Measurements from ENCODE around the gene RABGGTA. TPM values are rescaled to one million over a fixed set of nuclear protein-coding genes. Genes with fewer than 3 reads are reported as not detected.

The RABGGTA gene
- total and polyA plus RNA-seq, 9 of the 15 experiments (the other 6 are each of a cell fraction or from before 2014, with no cell fraction given), result 4.5 to 24.2 (median 15.5) TPM

DNA sequence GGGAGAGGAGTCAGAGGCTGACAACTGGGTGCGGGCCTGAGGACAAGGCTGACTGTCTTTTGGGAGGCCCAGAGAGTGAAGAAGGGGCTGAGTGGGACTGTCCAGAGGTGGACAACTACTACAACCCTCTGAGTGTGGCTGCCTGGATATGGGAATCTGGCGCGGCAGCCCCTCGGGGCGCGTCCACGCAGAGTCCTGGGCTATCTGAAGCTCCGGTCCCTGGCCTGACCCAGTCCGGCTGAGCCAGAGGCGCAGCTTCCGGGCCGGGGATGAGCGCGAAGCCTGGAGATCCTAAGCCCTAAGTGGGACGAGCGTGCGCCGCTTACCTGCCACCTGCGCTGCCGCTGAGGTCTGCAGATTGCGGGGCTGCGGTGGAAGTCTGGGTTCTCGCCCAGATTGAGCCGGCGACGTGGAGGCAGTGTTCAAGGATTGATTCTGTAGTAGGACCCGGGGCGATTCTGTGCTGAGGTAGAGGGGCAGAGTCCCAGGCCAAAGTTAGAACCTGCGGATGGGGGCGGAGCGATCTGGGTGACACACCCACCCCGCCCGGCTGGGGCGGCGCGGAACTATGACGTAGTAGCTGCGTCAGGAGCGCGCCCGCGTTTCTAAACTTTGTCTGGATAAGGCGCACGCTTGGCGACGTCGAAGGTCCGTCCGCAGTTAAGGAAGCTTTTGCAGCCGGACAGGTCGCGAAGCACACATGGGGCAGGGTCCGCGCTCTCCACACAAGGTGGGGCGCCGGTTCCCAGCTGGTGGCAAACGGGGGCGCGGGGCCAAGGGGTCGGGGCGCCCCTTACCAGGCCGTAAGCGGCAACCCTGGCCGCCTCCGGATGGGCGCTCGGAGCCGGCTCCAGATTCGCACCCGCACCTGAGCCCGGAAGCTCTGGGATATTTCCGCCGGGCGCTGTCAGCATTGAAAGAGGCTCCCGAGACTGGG, 28.1 kb upstream of the RABGGTA start, which contains the start of the genes DHRS1 and NOP9 (continued):
- TF ChIP-seq, protein P1, sequence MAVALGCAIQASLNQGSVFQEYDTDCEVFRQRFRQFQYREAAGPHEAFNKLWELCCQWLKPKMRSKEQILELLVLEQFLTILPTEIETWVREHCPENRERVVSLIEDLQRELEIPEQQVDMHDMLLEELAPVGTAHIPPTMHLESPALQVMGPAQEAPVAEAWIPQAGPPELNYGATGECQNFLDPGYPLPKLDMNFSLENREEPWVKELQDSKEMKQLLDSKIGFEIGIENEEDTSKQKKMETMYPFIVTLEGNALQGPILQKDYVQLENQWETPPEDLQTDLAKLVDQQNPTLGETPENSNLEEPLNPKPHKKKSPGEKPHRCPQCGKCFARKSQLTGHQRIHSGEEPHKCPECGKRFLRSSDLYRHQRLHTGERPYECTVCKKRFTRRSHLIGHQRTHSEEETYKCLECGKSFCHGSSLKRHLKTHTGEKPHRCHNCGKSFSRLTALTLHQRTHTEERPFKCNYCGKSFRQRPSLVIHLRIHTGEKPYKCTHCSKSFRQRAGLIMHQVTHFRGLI (CRISPR knock-in tag; IDR thresholded peaks at IDR 0.05), result no peak
- no peak for TF ChIP-seq KLF10 (CRISPR knock-in tag; IDR thresholded peaks at IDR 0.05)
- TF ChIP-seq ZZZ3 (IDR thresholded peaks at IDR 0.05), result no peak
- TF ChIP-seq, protein P2, sequence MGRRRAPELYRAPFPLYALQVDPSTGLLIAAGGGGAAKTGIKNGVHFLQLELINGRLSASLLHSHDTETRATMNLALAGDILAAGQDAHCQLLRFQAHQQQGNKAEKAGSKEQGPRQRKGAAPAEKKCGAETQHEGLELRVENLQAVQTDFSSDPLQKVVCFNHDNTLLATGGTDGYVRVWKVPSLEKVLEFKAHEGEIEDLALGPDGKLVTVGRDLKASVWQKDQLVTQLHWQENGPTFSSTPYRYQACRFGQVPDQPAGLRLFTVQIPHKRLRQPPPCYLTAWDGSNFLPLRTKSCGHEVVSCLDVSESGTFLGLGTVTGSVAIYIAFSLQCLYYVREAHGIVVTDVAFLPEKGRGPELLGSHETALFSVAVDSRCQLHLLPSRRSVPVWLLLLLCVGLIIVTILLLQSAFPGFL (CRISPR knock-in tag; IDR thresholded peaks at IDR 0.05), result no peak
- TF ChIP-seq ELF4 (CRISPR knock-in tag; IDR thresholded peaks at IDR 0.05), result no peak
- no peak for TF ChIP-seq CBFA2T2 (conservative IDR thresholded peaks at IDR 0.05)
- no peak for TF ChIP-seq TCF3 (CRISPR knock-in tag; IDR thresholded peaks at IDR 0.05)
- TF ChIP-seq, protein P3, sequence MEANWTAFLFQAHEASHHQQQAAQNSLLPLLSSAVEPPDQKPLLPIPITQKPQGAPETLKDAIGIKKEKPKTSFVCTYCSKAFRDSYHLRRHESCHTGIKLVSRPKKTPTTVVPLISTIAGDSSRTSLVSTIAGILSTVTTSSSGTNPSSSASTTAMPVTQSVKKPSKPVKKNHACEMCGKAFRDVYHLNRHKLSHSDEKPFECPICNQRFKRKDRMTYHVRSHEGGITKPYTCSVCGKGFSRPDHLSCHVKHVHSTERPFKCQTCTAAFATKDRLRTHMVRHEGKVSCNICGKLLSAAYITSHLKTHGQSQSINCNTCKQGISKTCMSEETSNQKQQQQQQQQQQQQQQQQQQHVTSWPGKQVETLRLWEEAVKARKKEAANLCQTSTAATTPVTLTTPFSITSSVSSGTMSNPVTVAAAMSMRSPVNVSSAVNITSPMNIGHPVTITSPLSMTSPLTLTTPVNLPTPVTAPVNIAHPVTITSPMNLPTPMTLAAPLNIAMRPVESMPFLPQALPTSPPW (CRISPR knock-in tag; IDR thresholded peaks at IDR 0.05), result peak; percentile 67
- TF ChIP-seq, protein P4, sequence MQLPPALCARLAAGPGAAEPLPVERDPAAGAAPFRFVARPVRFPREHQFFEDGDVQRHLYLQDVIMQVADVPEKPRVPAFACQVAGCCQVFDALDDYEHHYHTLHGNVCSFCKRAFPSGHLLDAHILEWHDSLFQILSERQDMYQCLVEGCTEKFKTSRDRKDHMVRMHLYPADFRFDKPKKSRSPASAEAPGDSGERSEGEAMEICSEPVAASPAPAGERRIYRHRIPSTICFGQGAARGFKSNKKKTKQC (CRISPR knock-in tag; IDR thresholded peaks at IDR 0.05), result no peak; the same call in 1 of the 2 replicates
- TF ChIP-seq, protein P5, sequence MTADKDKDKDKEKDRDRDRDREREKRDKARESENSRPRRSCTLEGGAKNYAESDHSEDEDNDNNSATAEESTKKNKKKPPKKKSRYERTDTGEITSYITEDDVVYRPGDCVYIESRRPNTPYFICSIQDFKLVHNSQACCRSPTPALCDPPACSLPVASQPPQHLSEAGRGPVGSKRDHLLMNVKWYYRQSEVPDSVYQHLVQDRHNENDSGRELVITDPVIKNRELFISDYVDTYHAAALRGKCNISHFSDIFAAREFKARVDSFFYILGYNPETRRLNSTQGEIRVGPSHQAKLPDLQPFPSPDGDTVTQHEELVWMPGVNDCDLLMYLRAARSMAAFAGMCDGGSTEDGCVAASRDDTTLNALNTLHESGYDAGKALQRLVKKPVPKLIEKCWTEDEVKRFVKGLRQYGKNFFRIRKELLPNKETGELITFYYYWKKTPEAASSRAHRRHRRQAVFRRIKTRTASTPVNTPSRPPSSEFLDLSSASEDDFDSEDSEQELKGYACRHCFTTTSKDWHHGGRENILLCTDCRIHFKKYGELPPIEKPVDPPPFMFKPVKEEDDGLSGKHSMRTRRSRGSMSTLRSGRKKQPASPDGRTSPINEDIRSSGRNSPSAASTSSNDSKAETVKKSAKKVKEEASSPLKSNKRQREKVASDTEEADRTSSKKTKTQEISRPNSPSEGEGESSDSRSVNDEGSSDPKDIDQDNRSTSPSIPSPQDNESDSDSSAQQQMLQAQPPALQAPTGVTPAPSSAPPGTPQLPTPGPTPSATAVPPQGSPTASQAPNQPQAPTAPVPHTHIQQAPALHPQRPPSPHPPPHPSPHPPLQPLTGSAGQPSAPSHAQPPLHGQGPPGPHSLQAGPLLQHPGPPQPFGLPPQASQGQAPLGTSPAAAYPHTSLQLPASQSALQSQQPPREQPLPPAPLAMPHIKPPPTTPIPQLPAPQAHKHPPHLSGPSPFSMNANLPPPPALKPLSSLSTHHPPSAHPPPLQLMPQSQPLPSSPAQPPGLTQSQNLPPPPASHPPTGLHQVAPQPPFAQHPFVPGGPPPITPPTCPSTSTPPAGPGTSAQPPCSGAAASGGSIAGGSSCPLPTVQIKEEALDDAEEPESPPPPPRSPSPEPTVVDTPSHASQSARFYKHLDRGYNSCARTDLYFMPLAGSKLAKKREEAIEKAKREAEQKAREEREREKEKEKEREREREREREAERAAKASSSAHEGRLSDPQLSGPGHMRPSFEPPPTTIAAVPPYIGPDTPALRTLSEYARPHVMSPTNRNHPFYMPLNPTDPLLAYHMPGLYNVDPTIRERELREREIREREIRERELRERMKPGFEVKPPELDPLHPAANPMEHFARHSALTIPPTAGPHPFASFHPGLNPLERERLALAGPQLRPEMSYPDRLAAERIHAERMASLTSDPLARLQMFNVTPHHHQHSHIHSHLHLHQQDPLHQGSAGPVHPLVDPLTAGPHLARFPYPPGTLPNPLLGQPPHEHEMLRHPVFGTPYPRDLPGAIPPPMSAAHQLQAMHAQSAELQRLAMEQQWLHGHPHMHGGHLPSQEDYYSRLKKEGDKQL (CRISPR knock-in tag; IDR thresholded peaks at IDR 0.05; ENCODE audit: borderline replicate concordance), result no peak
- TF ChIP-seq, protein P6, sequence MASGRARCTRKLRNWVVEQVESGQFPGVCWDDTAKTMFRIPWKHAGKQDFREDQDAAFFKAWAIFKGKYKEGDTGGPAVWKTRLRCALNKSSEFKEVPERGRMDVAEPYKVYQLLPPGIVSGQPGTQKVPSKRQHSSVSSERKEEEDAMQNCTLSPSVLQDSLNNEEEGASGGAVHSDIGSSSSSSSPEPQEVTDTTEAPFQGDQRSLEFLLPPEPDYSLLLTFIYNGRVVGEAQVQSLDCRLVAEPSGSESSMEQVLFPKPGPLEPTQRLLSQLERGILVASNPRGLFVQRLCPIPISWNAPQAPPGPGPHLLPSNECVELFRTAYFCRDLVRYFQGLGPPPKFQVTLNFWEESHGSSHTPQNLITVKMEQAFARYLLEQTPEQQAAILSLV (tag; IDR thresholded peaks at IDR 0.05), result no peak
- TF ChIP-seq, protein P7, sequence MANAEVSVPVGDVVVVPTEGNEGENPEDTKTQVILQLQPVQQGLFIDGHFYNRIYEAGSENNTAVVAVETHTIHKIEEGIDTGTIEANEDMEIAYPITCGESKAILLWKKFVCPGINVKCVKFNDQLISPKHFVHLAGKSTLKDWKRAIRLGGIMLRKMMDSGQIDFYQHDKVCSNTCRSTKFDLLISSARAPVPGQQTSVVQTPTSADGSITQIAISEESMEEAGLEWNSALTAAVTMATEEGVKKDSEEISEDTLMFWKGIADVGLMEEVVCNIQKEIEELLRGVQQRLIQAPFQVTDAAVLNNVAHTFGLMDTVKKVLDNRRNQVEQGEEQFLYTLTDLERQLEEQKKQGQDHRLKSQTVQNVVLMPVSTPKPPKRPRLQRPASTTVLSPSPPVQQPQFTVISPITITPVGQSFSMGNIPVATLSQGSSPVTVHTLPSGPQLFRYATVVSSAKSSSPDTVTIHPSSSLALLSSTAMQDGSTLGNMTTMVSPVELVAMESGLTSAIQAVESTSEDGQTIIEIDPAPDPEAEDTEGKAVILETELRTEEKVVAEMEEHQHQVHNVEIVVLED (CRISPR knock-in tag; IDR thresholded peaks at IDR 0.05), result peak; percentile 63
- TF ChIP-seq CSDE1 (IDR thresholded peaks at IDR 0.05), result peak in 1 of 2 experiments; percentile 86; a peak in 2 of 4 replicates

Measured in K562 (cell line).